Gastrocnemius medialis (tissue), 4 donors: ENCODE data around the gene NUDT8.

Source experiments
- CTCF ChIP-seq, 5 experiments: fragments of 450-650 bp in 3 of 5; fragments of 200-600 bp in 2 of 5; sonication (generic) in 2 of 5; IDR thresholded peaks in 4 of 5; conservative IDR thresholded peaks in 1 of 5; 1 replicate in 4 of 5; 2 replicates in 1 of 5; pipeline ENCODE4 v1.5.1; 2016 to 2019; ENCODE audit warnings: antibody characterized with exemption in 5 of 5, mild to moderate bottlenecking in 3 of 5, moderate library complexity in 3 of 5
- POLR2A ChIP-seq, 2 donors: fragments of 450-650 bp; IDR thresholded peaks; one replicate each; pipeline ENCODE4 v1.6.1; 2017; ENCODE audit warnings: antibody characterized with exemption in 2 of 2, mild to moderate bottlenecking in 2 of 2, moderate library complexity in 2 of 2

DNA sequence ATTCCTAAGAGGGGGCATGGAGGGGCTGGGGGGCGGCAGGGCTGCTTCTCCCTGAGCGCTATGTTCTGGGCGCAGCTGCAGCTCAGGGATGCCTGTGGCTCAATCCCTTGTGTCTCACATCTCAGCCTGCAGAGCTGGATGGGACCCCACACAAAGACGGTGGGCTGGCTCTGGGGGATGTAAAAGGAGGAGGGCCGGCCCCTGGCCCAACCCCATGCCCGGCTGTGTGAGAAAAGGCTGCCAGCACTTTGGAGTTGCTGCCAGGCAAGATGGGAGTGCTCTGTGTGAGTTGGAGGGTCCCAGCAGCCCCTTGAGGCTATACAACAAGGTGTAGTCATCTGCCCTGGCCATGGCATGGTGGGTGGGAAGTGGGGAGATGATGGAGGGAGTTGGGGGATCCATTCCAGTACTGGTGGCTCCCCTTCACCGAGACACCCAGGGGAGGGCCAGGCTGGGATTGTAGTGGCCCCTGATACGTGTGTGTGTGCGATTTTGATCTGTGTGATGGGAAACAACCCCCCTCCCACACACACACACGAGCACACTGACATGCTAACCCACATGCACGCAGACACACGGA lies 11.1 kb upstream of the NUDT8 start:
- TF ChIP-seq CTCF (IDR thresholded peaks at IDR 0.05 in 4 of 5, conservative IDR thresholded peaks at IDR 0.05 in 1 of 5) (no peak), POLR2A (IDR thresholded peaks at IDR 0.05) (no peak)
